ENCODE data around the gene MGME1.
"Not testable (repeated sequence)": the region's sequence is repeated elsewhere in the genome, so short reads cannot be mapped to it uniquely, and the experiment has no call there.

MGME1 gene

DNA sequence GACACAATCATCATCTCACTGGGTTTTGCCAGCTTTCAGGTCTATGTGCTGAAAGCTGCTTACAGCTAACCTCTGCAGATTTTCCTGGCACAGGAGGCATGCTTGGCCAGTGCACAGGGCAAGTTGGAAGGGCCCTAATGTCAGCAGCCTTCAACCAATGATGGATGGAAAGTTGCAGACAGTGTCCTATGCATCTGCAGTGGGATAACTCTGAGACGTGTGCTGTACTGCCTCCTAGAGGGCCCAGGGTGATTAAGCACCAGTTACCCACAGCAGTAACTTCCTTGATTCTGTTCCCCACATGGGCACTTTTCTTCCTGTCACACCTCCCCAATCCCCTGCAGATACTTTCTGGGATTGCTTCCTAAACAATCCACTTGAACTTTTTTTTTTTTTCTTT is 50.2 kb downstream of the MGME1 start:
- DNase-seq (ENCODE audit: low read depth in 2 of 2): no peak

DNA sequence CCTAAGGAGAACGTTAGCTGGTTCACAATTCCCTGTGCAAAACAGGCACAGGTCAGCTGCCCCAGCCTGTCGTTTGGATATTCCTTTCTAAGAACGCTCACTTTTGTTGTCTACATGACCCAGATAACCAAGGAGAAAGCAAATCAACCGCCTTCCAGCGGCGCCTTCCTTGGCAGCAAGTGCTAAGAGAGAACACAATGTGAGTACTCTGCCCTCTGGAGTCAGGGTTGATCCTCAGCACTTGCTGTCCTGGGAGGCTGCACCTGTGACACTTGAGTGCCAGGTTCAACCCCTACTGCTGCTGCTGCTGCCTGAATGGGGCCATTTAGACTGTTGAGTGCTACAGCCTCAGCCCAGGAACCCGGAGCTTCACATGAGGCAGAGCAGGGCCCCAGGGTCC is 52.1 kb downstream of the MGME1 start:
- DNase-seq (ENCODE audit: low read depth in 2 of 2): no peak

DNA sequence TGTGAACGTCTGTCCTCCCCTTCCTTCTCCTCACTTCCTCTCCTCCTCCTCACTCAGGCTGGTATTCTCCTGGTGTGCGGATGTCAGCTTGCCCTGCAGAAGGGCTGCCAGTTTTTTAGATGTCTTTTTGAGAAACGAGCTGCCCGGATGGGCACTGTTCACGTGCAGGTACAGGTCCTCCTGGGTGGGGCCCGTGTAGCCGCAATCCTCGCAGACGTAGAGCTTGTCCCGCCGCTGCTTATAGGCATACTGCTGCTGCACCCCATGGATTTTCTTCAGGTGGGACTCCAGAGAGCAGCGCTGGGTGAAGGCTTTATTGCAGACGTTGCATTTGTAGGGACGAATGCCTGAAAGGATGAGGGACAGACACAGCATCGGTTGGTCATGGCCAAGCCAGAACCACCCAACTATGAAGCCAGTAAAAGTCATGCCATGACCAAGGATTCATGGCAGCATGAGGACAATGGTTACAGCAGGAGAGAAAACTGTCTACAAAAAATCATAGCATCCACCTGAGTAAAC is 55.8 kb downstream of the MGME1 start:
- DNase-seq (ENCODE audit: low read depth in 2 of 2): no peak

DNA sequence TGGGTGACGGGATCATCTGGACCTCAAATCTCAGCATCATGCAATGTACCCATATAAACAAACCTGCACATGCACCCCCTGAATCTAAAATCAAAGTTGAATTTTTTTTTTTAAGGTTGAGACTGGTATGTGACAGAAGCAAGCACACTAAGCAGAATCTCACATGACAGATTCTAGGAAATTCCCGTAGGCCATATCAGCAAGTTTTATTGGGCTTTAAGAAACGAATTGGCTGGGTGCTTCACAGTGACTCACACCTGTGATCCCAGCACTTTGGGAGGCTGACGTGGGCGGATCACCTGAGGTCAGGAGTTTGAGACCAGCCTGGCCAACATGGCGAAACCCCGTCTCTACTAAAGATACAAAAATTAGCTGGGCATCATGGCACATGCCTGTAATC is 58.2 kb downstream of the MGME1 start:
- DNase-seq (ENCODE audit: low read depth in 2 of 2): not testable (repeated sequence)

DNA sequence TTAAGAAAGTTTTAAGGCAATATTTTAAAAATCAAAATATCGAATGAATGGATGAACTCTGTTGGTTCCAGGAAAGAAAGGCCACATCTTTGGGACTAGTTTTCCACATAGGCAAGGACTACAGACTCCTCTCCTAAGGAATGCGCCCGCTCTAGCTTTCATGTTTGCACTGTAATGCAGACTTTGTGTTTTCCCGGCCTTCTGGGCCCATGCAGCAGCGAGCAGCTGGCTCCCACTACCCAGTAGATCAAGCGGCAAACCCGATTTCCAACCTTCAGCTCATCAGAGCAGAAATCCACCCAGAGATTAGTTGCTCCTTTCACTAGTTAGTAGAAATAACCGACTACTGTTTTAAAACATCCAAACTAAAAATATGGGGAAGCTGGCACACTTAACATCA is 61.2 kb downstream of the MGME1 start:
- DNase-seq (ENCODE audit: low read depth in 2 of 2): no peak

DNA sequence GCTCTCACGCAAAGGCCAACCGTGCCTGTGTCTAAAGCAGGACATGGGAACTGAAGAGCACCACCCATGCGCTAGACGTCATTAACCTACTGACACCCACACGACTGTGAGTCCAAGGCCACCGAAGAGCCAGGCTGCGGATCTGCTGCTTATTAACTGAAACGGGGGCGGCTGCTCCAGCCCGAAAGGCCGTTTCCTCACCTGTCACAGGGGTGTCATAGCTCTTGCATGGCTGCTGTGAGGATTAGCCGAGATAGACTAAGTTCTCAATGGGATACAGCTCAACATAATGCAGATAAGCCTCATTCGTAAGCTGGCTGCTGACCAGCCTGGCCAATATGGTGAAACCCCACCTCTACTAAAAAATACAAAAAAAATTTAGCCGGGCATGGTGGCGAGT is 62.2 kb downstream of the MGME1 start:
- DNase-seq (ENCODE audit: low read depth in 2 of 2): no peak

DNA sequence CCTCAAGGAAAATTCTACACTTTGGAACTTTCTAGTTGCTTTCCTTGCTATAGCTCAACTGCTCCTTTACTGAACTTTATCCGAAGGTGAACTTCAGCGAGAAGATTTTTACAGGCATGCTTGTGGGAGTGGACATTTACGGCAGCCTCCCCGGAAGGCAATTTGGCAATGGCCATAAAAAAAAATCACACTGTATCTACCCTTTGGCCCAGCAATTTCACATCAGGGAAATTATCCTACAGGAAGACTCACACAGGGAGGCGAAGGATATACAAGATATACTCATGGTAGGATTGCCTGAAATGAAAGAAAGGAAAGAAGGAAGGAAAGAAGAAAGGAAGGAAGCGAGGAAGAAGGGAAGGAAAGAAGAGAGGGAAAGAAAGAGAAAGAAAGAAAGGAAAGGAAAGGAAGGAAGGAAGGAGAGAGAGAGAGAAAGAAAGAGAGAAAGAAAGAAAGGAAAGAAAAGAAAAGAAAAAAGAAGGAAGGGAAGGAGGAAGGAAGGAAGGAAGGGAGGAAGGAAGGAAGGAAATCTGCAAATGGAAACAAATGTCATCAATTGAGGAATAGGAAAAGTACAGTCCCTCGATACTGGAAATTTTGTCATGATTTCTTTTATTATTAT is 63.2 kb downstream of the MGME1 start:
- DNase-seq (ENCODE audit: low read depth in 2 of 2): no peak

DNA sequence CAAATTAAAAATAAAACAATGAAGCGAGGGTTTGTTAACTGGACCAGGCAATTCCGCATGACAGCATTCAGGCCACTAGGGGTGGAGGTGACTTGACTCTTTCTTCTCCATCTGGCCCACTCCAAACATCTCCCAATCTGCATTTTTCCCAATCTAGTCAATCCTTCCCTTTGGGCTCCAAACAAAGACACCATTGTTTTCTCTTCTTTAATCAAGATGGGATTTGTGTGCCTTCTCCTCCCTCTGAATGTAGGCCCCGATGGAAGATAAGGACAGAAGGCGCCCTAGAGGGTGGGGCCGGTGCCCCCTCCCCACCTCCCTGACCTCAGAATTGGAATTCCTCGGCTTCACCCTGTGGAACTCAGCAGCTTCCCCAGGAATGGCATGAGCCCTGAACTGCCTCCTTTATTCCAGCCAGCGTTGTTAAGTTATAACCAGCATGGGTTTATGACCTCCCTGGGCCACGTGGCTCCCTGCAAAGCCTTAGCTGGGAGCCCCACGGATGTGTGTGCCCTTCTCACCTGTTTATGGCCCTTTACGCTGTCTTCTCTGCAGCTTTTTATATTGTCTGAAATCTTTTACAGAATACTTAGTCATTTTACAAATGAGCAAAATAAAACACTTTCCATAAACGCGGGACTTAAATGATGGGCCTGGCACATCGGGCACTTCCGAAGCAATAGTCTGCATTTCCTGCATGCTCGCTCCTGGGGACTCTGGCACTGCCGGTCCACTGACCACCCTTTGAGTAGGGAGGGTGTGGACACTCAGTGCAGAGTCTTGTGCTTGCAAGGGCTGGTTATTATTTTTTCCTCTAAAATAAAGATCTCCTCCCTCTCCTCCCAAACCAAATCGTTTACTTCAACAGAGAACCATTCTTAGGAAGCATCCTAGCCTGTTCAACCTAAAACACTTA is 64.4 kb downstream of the MGME1 start:
- no peak for DNase-seq (ENCODE audit: low read depth in 2 of 2)

DNA sequence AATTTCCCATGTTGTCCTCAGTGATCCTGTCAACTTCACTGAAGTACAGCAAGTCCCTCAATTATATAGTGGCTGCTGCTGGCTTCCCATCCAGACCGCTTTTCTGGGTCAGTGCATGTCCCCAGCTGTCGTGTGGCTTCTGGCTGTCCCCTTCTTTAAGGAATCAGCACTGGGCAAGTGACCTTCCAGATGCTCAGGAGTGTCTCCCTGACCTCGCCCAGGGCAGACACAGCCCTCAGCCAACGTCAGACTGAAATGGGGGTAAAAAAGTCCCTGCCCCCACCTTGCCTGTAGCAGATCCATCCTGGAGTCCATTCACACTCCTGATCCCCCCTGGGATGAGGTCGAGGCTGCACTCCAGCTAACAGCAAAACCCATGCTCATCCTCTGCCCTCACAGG is 65.2 kb downstream of the MGME1 start:
- no peak for DNase-seq (ENCODE audit: low read depth in 2 of 2)

DNA sequence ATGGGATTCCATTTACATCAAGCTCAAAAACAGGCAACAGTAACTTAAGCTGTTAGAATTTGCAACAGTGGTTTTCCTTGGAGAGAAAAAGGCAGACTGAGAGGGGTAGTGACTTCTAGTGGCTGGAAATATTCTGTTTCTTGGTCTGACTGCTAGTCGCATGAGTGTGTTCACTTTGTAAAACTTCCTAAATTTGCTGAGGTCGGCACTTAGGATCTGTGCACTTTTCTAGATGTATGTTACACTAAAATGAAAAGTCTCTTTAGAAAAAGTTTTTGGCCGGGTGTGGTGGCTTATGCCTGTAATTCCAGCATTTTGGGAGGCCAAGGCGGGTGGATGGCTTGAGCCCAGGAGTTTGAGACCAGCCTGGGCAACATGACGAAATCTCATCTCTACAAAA is 70.2 kb downstream of the MGME1 start:
- no peak for DNase-seq (ENCODE audit: low read depth in 2 of 2)
